Right lobe of liver (tissue), 6 donors: ENCODE data around the gene ALK. TPM values are rescaled to one million over a fixed set of nuclear protein-coding genes. Genes with fewer than 3 reads are reported as not detected.
"Not testable (repeated sequence)": the region's sequence is repeated elsewhere in the genome, so short reads cannot be mapped to it uniquely, and the experiment has no call there.

Experiments
- ATAC-seq, 4 donors: fragments of 200-7000 bp; cut with Tn5 transposase; one replicate each; pipeline ENCODE4 v1.9.1; 2020; ENCODE audit warnings: mild to moderate bottlenecking in 4 of 4, moderate library complexity in 4 of 4
- DNase-seq, 3 donors: peaks; one replicate each; pipeline ENCODE4 v3.0.0-alpha.2; 2020
- H3K27ac ChIP-seq, 3 donors: fragments of 200-600 bp; one replicate each; pipeline ENCODE4 v1.8.0; 2022
- H3K27me3 ChIP-seq, 2 donors: fragments of 200-600 bp; one replicate each; pipeline ENCODE4 v1.8.0; 2022
- H3K36me3 ChIP-seq, 4 donors: fragments of 200-600 bp; sonication (generic) in 1 of 4; one replicate each; pipeline versions ENCODE4 v1.5.1 to v1.8.0; 2017 to 2022; ENCODE audit warnings: control low read depth in 1 of 4
- H3K4me1 ChIP-seq, 4 donors: fragments of 200-600 bp; sonication (generic) in 1 of 4; one replicate each; pipeline versions ENCODE4 v1.5.1 to v1.8.0; 2017 to 2022; ENCODE audit warnings: control low read depth in 1 of 4
- H3K4me3 ChIP-seq, 3 donors: fragments of 200-600 bp; one replicate each; pipeline ENCODE4 v1.8.0; 2022
- H3K9me3 ChIP-seq, 4 donors: fragments of 200-600 bp; sonication (generic) in 1 of 4; one replicate each; pipeline versions ENCODE4 v1.5.1 to v1.8.0; 2017 to 2022; ENCODE audit warnings: control low read depth in 1 of 4
- CTCF ChIP-seq, 4 donors: fragments of 200-600 bp in 3 of 4; fragments of 450-650 bp in 1 of 4; IDR thresholded peaks; one replicate each; pipeline versions ENCODE4 v1.5.1 to v1.8.0; 2016 to 2022; ENCODE audit warnings: antibody characterized with exemption in 4 of 4, mild to moderate bottlenecking in 2 of 4
- POLR2A ChIP-seq: fragments of 450-650 bp; IDR thresholded peaks from one replicate; pipeline ENCODE4 v1.6.1; 2017; ENCODE audit warnings: antibody characterized with exemption, mild to moderate bottlenecking
- WGBS: methylation state at CpG from one replicate; pipeline ENCODE4 v1.1.6; 2018; ENCODE audit warnings: low coverage, low lambda C conversion rate; ENCODE audit not compliant: insufficient coverage; ENCODE audit errors: missing lambda C conversion rate; 5-methylcytosine and 5-hydroxymethylcytosine counted together
- intact Hi-C, 2 donors: fragments of 100-400 bp; cut with DNase I; formaldehyde crosslinking; loops; one replicate each; pipeline versions ENCODE4 v1.11.2 to v1.14.1; 2022
- total RNA-seq, 6 experiments: library from RNA; depleted of rRNA in 2 of 6; stranded (reverse); fragments of >200 nt in 2 of 6; fragmentation: NEBNext Ultra II Directional in 3 of 6; extraction: Animal tissue kit (Norgen Biotek cat#: 25700) in 3 of 6; gene quantifications; one replicate each; pipeline versions ENCODE4 v1.1.0 to v1.2.4, GENCODE V29; 2016 to 2023
- donor health status: DM: no; HTN: yes; CAD: no.
- donor health status: DM: no; HTN: no; CAD: no.
- donor health status: DM: no; HTN: no; CAD: no.
- donor health status: DM: no; HTN: yes; CAD: no.
- donor health status: DM: no; HTN: yes; CAD: no.

Gene ALK
- total RNA-seq, 6 experiments from 2014 or later = 0.04 to 0.06 TPM; not detected in 4

- H3K9me3 ChIP-seq, ATAC-seq, intact Hi-C loops, H3K36me3 ChIP-seq, H3K4me3 ChIP-seq, DNase-seq, H3K27ac ChIP-seq, H3K4me1 ChIP-seq, H3K27me3 ChIP-seq: not testable (repeated sequence)
- peak in 3 of 4 donors; percentile 7 to 34 (median 26) for TF ChIP-seq CTCF (IDR thresholded peaks at IDR 0.05)
- 33% methylated on average over 1 of the region's 1 CpG for WGBS
Observed at GRCh38 chr2:29824145-29824544, 97.2 kb downstream of the ALK start.

GRCh38 chr2:29821591-29821990 lies 99.8 kb downstream of the ALK start:
- H3K9me3 ChIP-seq = no peaks in the 10 kb centered on the region
- 50% methylated on average over 1 of the region's 2 CpGs for WGBS
- DNase-seq (no peak), ATAC-seq (no peak)
- no peaks in the 10 kb centered on the region for H3K27me3 ChIP-seq
- H3K4me3 ChIP-seq = no peak overlapping the region
- TF ChIP-seq CTCF (IDR thresholded peaks at IDR 0.05) = no peak
- TF ChIP-seq POLR2A = no peak
- intact Hi-C loops = no loop called here
- no peaks in the 10 kb centered on the region for H3K4me1 ChIP-seq
- H3K27ac ChIP-seq = no peak overlapping the region
- H3K36me3 ChIP-seq = no peaks in the 10 kb centered on the region

GRCh38 chr2:29819570-29819969 lies 101.8 kb downstream of the ALK start:
- Histone ChIP-seq H3K4me1 (no peaks in the 10 kb centered on the region), H3K27me3 (no peaks in the 10 kb centered on the region), H3K9me3 (no peaks in the 10 kb centered on the region), H3K27ac (no peak overlapping the region), H3K36me3 (no peaks in the 10 kb centered on the region), H3K4me3 (no peak overlapping the region)
- ATAC-seq (peak; percentile 29 to 78 (median 43)), DNase-seq (no peak)
- no peak for TF ChIP-seq POLR2A
- no peak for TF ChIP-seq CTCF (IDR thresholded peaks at IDR 0.05)
- intact Hi-C loops = no loop called here

GRCh38 chr2:29817801-29818680 lies 103.3 kb downstream of the ALK start:
- no peak overlapping the region for H3K27ac ChIP-seq
- DNase-seq (no peak), ATAC-seq (peak in 3 of 4 donors; percentile 46 to 70 (median 63))
- intact Hi-C loops = no loop called here
- H3K4me1 ChIP-seq = no peaks in the 10 kb centered on the region
- H3K9me3 ChIP-seq = no peaks in the 10 kb centered on the region
- TF ChIP-seq POLR2A (no peak), CTCF (IDR thresholded peaks at IDR 0.05) (no peak)
- H3K27me3 ChIP-seq = no peaks in the 10 kb centered on the region
- H3K4me3 ChIP-seq = no peak overlapping the region
- no peaks in the 10 kb centered on the region for H3K36me3 ChIP-seq
- WGBS = 55% methylated on average over 17 of the region's 26 CpGs
